HG02884 (cell line): ENCODE results near the gene CRAT.

Experiments used
- ATAC-seq: cut with Tn5 transposase; IDR thresholded peaks from one replicate; pipeline ENCODE4 v1.9.1; 2021; ENCODE audit warnings: mild to moderate bottlenecking, moderate library complexity; ENCODE audit not compliant: unreplicated experiment

The CRAT gene

DNA sequence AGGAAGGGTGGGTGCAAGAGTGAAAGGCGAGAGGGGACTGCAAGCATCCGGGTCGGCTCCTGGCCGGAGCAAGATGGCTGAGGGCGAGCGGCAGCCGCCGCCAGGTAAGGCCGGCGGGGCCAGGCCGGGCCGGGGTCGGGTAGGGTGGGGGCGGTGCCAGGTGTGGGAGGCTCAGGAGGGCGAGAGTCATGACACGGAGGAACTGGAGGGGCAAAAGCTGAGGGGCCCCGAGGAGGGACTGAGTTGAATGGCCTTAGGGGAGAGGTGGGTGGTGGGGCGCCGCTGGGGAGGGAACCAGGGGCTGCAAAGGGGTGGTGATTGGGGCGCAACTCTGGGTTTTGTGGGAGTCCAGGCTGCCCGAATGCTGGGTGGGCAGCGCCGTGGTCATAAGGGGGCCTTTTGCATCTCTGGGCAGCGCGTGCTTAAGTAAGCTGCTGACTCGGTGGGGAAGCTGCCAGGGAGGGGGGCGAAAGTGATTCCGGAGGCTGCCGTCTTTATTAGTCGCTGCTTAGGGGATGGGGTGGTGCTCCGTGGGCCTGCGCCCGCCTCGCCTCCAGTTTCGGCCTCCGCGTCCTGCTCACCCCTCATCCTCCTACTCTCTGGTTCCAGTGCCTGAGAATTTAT is 1.0 kb upstream of the CRAT start:
- ATAC-seq = no peak

GRCh38 chr9:129109952-129110739 is 447 bp downstream of the CRAT start:
- ATAC-seq = no peak

DNA sequence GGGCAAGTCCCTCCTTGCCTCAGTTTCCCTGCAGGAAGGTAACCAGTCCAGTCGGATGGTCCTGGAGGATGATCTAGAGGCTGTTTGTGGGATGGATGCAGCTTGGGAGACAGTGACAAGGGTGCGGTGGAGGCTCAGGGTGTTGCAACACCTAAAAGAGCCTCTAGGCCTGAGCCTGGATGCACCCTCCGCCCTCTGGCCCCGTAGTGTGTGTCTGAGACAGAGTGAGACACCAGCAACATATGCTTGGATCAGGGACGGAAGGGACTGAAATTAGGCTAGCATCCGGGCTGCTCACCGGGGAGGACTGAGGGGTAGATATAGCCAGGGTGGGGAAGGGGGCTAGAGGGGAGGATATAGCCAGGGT is 1.1 kb downstream of the CRAT start:
- ATAC-seq = no peak

DNA sequence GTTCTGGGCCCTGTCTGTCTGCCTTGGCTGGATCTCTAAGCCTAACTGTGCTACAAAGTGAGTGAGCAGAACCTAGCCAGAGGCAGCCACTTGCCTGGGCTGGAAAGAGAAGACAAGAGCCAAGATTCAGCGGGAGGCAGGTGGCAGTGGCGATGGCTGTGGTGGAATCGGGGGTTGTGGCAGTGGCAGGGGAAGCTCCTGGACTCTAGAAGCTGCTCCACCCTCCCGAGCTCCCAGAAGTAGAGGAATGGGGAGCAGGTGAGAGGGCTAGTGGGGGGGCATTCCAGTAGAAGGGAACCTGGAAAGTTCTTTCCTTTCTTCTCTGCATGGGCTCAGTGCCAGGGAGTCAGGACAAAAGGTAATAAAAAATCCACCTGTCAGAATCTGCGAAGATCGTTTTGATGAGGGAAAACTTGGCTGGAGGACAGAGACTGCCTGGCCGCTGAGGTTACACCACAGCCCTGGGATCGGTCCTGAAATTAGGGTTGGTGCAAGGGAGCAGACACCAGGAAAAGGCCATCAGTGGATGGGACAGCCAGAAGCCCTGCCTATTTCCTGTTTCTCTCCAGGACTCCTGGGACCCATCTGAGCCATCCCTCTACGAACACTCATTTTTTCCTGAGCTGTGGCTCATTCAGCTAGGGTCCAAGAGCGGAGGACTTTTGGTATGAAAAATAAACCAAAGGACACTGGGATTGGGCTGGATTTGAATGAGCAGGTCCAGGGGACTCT is 1.6 kb downstream of the CRAT start:
- no peak for ATAC-seq

GRCh38 chr9:129108083-129108804 is 2.3 kb downstream of the CRAT start:
- ATAC-seq = no peak

- ATAC-seq = no peak
These were observed 2.9 kb downstream of the CRAT start for GRCh38 chr9:129107651-129108050.

DNA sequence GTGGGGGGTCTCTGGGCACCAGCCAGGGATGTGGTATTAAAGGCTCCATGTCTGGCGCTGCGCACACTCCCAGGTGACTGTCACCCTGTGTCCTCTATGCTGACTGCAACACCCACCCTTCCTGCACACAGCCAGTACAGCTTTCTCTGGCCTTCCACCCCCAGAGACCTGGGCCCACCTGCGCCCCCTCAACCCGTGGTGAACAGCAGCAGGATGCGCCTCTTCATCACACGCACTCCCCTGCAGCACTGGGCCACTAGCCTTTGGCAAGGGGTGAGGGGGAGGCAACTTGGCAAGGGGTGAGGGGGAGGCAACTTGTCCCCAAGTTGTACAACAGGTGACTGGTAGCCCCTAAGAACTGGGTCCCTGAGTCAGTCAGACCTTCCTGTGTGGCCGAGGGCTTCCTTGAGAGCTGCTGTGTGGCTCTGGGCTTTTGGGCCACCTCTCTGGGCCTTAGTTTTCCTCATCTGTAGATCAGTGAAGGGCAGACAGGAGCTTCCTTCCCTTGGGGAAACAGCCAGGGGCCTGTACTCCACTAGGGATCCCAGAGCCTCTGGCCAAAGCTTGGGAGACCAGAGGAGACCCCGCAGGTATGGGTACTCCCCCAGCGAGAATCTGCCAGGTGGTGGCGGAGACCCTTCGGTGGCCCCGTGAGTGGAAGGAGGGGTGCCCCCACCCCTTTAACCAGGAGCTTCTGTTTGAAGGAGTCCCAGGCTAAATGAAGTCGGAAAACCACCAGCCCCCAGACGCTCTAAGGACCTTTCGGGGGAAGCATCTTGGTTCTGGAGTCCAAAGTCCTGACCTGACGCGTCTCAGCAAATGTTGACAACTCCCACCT is 4.5 kb downstream of the CRAT start:
- no peak for ATAC-seq

DNA sequence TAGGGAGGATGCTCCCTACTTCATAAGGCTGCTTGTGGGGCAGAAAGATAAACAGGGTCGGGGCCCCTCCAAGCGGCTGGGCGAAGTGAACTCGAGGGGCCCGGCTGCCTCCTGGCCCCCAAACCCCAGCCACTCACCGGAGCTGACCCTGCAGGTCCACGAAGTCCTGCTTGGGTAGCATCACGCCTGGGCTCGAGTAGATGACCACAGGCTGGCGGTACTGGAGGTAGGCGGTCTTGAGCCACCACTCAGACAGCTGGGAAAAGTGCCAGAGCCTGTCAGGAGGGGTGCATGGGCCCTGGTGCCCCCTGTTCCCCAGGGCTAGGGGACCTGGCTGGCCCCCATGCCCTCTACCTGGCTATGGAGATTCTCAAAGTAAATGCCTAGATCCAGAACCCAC is 6.5 kb downstream of the CRAT start:
- no peak for ATAC-seq

- no peak for ATAC-seq
These were observed 7.0 kb downstream of the CRAT start for GRCh38 chr9:129103595-129103965.

- no peak for ATAC-seq
These were observed 7.6 kb downstream of the CRAT start for GRCh38 chr9:129102791-129103594.

DNA sequence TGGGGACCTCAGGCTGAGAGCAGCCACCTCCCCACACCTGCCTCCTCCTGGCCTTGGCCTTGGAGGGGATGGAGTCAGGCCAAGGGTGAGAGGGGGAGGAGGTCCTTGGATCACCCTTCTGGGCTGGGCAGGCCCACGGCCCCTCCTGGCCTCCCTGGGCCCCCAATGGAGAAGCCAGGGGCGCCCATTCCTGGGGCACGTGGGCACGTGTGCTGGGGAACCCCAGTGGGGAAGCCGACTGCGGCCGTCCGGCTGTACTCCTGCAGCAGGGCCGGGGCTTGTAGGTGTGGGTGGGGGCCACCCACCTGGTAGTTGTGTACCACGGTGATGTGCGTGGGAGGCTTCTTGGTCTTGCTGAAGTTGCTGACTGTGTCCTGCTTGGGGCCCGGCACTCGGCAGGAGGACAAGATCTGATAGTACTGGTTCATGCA is 8.5 kb downstream of the CRAT start:
- no peak for ATAC-seq

- no peak for ATAC-seq
These were observed 9.3 kb downstream of the CRAT start for GRCh38 chr9:129101279-129101678.

DNA sequence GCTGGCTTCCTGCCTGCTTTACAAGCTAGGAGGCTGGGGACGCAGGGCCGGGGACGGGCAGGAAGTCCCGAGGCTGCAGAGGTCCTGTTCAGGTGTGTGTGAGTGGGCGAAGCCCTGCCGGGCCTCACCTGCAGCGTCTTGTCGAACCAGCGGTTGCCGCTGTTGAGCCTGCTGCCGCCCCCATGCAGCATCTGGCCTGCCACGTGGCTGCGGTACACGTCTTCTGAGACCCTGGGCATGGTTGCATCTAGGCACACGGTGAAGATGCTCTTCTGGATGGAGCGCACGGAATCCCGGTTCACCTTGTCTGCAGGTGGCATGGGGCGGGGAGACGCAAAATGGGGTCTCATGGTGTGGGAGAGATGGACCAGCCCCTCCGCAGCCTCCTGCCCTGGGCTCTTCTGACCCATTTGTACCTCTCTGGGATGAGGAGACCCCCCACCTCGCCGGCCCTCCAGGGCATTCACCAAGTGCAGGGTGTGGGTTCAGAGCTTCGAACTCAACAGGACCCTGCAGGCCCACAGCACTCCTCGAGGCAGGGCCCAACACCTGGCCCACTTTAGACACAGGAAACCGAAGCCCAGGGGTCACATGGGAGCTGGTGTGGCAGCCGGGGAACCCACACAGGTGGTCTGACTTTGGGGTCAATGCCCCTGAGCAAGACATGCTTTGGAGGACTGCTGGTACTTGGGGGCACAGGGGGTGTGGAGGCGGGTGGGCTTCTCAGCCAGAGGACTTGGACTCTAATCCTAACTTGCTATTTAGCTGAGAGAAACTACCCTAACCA is 10.0 kb downstream of the CRAT start:
- ATAC-seq = no peak

DNA sequence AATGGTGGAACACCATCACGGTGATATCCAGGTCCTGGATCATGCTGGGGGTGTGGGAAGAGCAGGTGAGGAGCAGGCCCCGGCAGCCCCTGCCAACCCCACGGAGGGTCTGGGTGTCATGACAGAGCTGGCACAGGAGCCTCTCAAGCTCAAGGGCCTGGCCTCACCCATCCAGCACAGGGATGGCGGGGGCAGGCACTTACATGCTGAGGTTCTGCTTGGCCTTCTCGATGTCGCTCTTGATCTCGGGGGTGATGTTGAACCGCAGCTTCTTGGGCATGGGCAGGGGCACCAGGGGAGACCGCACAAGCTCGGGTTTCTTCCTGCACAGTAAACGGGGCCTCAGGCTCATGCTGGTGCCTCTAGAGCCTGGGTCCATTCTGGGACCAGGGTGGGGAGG is 12.3 kb downstream of the CRAT start:
- ATAC-seq = no peak

DNA sequence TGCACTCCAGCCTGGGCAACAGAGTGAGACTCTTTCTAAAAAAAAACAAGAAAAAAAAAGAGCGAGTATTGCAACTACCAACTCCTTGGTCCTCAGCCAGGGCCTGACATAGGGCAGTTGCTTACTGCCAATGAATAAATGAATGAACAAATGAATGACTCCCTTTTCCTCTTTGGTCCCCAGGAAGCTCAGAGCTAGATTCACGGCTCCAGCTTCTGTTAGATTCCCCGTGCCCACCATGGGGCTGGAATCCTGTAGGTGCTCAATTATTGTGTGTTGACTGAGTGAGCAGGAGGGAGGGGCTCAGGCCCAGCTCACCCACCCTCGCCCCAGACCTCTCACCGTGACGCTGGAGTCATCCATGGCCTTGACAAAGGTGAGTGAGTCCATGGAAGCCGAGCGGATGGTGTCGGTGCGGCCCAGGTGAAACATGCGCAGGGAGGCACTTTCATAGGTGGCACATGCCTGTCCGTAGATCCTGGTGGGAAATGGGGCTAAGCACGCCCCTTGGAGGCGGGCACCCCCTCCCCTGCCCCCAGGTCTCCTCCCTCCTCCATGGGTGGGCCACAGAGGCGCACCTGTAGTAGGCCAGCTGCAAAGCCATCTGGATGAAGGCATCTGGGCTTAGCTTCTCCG is 12.8 kb downstream of the CRAT start:
- ATAC-seq = no peak

GRCh38 chr9:129095908-129096307 is 14.7 kb downstream of the CRAT start:
- ATAC-seq = no peak

- no peak for ATAC-seq
These were observed 15.4 kb downstream of the CRAT start for GRCh38 chr9:129095170-129095667.
